ENCODE results near the gene POU2AF1.

Gene POU2AF1

DNA sequence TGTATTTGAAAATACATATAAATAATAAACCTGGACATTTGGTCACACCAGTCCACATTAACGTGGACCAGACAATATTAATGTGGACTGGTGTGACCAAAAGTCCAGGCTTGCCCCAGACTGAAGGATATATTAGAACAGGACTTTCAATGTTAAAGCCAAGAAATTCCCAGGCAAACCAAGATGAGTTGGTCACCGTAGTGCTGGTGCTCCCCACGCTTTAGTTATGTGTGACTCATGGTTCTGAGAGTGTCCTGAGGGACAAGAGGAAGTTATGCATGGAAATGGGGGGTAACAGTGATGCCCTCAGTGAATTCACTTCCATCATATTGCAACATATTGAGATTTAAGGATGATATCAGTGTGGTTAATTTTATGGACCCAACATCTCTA lies 31.4 kb downstream of the POU2AF1 start:
- Histone ChIP-seq H3K36me3 (ENCODE audit: control insufficient read depth in 1 of 2, insufficient read depth in 2 of 2, low read length in 2 of 2) (no peaks in the 10 kb centered on the region), H3K4me1 (ENCODE audit: control insufficient read depth in 1 of 2, insufficient read depth in 2 of 2, low read length in 2 of 2) (peaks cover 0 to 8% of the 10 kb centered on the region in 2 donors), H3K4me3 (ENCODE audit: low read depth in 1 of 2, low read length in 2 of 2) (no peak overlapping the region), H3K27me3 (ENCODE audit: control insufficient read depth in 1 of 2, insufficient read depth in 2 of 2, low read length in 2 of 2) (no peaks in the 10 kb centered on the region), H3K27ac (ENCODE audit: low read depth, low read length) (no peak overlapping the region), H3K9ac (ENCODE audit: low read depth in 1 of 2, low read length in 2 of 2) (no peak overlapping the region), H3K9me3 (ENCODE audit: control insufficient read depth in 1 of 2, low read length in 2 of 2) (no peaks in the 10 kb centered on the region)

DNA sequence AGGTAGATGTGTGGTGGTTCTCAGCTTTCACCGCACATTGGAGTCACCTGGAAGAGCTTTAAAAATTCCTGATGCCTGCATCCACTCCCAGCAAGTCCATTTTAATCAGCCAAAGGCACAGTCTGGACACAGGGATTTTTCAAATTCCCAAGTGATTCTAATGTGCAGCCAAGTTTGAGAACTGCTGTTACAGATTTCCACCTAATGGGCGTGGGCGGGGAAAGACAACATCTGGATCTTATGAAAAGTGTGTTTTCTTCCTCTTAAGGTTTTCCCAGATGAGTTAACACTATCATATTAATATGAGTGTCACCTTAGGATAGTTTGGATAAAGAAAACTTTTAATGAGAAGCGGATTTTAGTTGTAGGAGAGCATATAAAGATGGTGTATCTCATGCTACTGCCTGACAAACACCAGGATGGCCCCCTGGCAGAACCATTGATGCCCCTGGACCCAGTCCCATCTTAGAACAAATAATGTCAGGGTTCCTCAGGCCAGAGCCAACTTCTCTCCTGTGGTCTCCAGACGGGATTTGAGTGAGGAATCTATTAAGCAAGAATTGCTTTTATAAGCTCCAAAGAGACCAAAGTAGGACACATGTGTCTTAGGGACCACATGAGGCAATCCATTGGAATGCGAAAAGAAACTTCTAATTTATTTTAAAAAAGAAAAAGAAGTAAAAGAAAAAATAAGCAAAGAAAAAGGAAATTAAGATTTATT lies 31.9 kb downstream of the POU2AF1 start:
- Histone ChIP-seq H3K9ac (ENCODE audit: low read depth in 1 of 2, low read length in 2 of 2) (no peak overlapping the region), H3K4me3 (ENCODE audit: low read depth in 1 of 2, low read length in 2 of 2) (no peak overlapping the region), H3K4me1 (ENCODE audit: control insufficient read depth in 1 of 2, insufficient read depth in 2 of 2, low read length in 2 of 2) (peaks cover 0 to 8% of the 10 kb centered on the region in 2 donors), H3K27ac (ENCODE audit: low read depth, low read length) (no peak overlapping the region), H3K9me3 (ENCODE audit: control insufficient read depth in 1 of 2, low read length in 2 of 2) (no peaks in the 10 kb centered on the region), H3K27me3 (ENCODE audit: control insufficient read depth in 1 of 2, insufficient read depth in 2 of 2, low read length in 2 of 2) (no peaks in the 10 kb centered on the region), H3K36me3 (ENCODE audit: control insufficient read depth in 1 of 2, insufficient read depth in 2 of 2, low read length in 2 of 2) (no peaks in the 10 kb centered on the region)

DNA sequence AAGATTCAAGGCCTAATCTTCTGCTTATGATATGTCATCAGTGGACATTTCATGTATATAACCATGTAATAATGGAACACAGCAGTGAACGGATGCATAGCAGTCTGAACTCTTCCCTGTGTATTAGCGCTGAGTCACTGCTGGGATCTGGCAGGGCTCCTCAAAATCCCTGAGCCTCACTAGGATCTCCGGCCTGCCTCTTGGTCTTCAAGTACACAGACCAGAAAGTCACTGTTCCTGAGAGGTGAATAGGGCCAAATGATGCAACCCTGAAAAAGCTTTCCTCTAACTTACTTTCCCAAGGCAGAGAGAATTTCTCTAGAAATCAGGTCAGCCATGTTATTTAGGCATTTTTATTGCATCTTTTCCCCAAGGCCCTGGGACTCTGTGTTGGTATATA lies 35.0 kb downstream of the POU2AF1 start:
- H3K9me3 ChIP-seq (ENCODE audit: control insufficient read depth in 1 of 2, low read length in 2 of 2) = no peaks in the 10 kb centered on the region
- H3K36me3 ChIP-seq (ENCODE audit: control insufficient read depth in 1 of 2, insufficient read depth in 2 of 2, low read length in 2 of 2) = no peaks in the 10 kb centered on the region
- H3K4me1 ChIP-seq (ENCODE audit: control insufficient read depth in 1 of 2, insufficient read depth in 2 of 2, low read length in 2 of 2) = no peaks in the 10 kb centered on the region
- no peak overlapping the region for H3K27ac ChIP-seq (ENCODE audit: low read depth, low read length)
- H3K4me3 ChIP-seq (ENCODE audit: low read depth in 1 of 2, low read length in 2 of 2) = no peak overlapping the region
- H3K27me3 ChIP-seq (ENCODE audit: control insufficient read depth in 1 of 2, insufficient read depth in 2 of 2, low read length in 2 of 2) = no peaks in the 10 kb centered on the region
- H3K9ac ChIP-seq (ENCODE audit: low read depth in 1 of 2, low read length in 2 of 2) = no peak overlapping the region

- H3K9me3 ChIP-seq (ENCODE audit: control insufficient read depth in 1 of 2, low read length in 2 of 2) = no peaks in the 10 kb centered on the region
- no peaks in the 10 kb centered on the region for H3K4me1 ChIP-seq (ENCODE audit: control insufficient read depth in 1 of 2, insufficient read depth in 2 of 2, low read length in 2 of 2)
- no peaks in the 10 kb centered on the region for H3K27me3 ChIP-seq (ENCODE audit: control insufficient read depth in 1 of 2, insufficient read depth in 2 of 2, low read length in 2 of 2)
- H3K36me3 ChIP-seq (ENCODE audit: control insufficient read depth in 1 of 2, insufficient read depth in 2 of 2, low read length in 2 of 2) = no peaks in the 10 kb centered on the region
- H3K9ac ChIP-seq (ENCODE audit: low read depth in 1 of 2, low read length in 2 of 2) = no peak overlapping the region
- no peak overlapping the region for H3K27ac ChIP-seq (ENCODE audit: low read depth, low read length)
- no peak overlapping the region for H3K4me3 ChIP-seq (ENCODE audit: low read depth in 1 of 2, low read length in 2 of 2)
Measured at GRCh38 chr11:111342329-111342728, 36.7 kb downstream of the POU2AF1 start.

GRCh38 chr11:111339758-111340388 lies 39.2 kb downstream of the POU2AF1 start:
- Histone ChIP-seq H3K9me3 (ENCODE audit: control insufficient read depth in 1 of 2, low read length in 2 of 2) (no peaks in the 10 kb centered on the region), H3K4me3 (ENCODE audit: low read depth in 1 of 2, low read length in 2 of 2) (no peak overlapping the region), H3K27ac (ENCODE audit: low read depth, low read length) (no peak overlapping the region)

DNA sequence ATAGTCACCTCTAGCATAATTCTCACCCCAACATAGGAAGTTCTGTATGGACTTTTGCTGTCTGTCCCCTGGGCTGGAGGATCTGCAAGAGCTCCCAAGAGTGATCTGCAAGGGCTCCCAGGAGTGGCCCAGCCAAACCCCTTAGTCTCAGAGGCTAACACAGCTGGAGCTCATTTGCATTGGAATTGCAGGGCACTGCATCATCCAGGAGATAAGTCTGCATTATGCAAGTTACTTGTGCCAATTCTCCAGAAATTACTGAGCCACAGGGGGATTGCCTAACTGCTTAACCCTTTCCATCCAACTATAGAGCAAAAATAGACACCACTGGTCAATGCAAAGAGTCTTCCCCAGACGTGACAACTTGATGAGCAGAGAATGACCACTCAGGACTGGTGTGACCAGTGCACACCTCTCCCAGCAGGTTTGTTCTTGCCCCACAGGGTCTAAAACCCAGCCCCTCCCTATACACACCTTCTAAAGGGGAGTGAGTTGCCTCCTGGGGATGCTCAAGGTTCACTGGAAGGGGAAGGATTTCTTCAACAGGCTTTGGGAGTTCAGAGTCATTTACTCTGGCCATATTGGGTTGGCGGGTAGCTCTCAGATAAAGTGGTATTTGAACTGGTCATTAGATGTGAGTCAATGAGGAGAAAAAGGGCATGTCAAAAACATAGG lies 42.4 kb downstream of the POU2AF1 start:
- H3K4me1 ChIP-seq (ENCODE audit: control insufficient read depth in 1 of 2, insufficient read depth in 2 of 2, low read length in 2 of 2) = peaks cover 30 to 44% of the 10 kb centered on the region in 2 donors
- no peaks in the 10 kb centered on the region for H3K27me3 ChIP-seq (ENCODE audit: control insufficient read depth in 1 of 2, insufficient read depth in 2 of 2, low read length in 2 of 2)
- no peaks in the 10 kb centered on the region for H3K36me3 ChIP-seq (ENCODE audit: control insufficient read depth in 1 of 2, insufficient read depth in 2 of 2, low read length in 2 of 2)
- no peak overlapping the region for H3K27ac ChIP-seq (ENCODE audit: low read depth, low read length)
- H3K4me3 ChIP-seq (ENCODE audit: low read depth in 1 of 2, low read length in 2 of 2) = no peak overlapping the region
- H3K9me3 ChIP-seq (ENCODE audit: control insufficient read depth in 1 of 2, low read length in 2 of 2) = no peaks in the 10 kb centered on the region
- no peak overlapping the region for H3K9ac ChIP-seq (ENCODE audit: low read depth in 1 of 2, low read length in 2 of 2)

More at GRCh38 chr11:111339758-111340388, 39.2 kb downstream of the POU2AF1 start:
- no peaks in the 10 kb centered on the region for H3K36me3 ChIP-seq (ENCODE audit: control insufficient read depth in 1 of 2, insufficient read depth in 2 of 2, low read length in 2 of 2)
- H3K27me3 ChIP-seq (ENCODE audit: control insufficient read depth in 1 of 2, insufficient read depth in 2 of 2, low read length in 2 of 2) = no peaks in the 10 kb centered on the region
- H3K4me1 ChIP-seq (ENCODE audit: control insufficient read depth in 1 of 2, insufficient read depth in 2 of 2, low read length in 2 of 2) = peaks cover 21 to 22% of the 10 kb centered on the region in 2 donors
- H3K9ac ChIP-seq (ENCODE audit: low read depth in 1 of 2, low read length in 2 of 2) = no peak overlapping the region

DNA sequence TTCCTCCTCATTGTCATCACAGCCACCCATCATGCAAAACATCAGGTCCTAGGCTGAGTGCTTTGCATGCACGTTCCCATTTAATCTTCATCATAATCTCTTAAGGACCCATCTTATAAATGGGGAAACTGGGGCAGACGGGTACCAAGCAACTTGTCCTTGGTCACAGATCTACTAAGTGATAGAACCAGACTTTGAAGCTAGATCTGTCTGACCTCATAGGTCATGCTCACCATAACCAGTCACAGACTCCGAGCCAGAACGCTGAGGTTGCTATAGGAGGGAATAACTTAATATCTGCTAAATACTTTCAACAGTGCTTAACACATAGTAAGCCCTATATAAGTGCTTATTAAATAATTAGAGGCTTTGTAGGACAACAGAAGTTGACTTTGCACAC lies 43.0 kb downstream of the POU2AF1 start:
- no peaks in the 10 kb centered on the region for H3K36me3 ChIP-seq (ENCODE audit: control insufficient read depth in 1 of 2, insufficient read depth in 2 of 2, low read length in 2 of 2)
- no peak overlapping the region for H3K27ac ChIP-seq (ENCODE audit: low read depth, low read length)
- H3K27me3 ChIP-seq (ENCODE audit: control insufficient read depth in 1 of 2, insufficient read depth in 2 of 2, low read length in 2 of 2) = no peaks in the 10 kb centered on the region
- no peak overlapping the region for H3K4me3 ChIP-seq (ENCODE audit: low read depth in 1 of 2, low read length in 2 of 2)
- H3K4me1 ChIP-seq (ENCODE audit: control insufficient read depth in 1 of 2, insufficient read depth in 2 of 2, low read length in 2 of 2) = peaks cover 30 to 51% of the 10 kb centered on the region in 2 donors
- no peak overlapping the region for H3K9ac ChIP-seq (ENCODE audit: low read depth in 1 of 2, low read length in 2 of 2)
- no peaks in the 10 kb centered on the region for H3K9me3 ChIP-seq (ENCODE audit: control insufficient read depth in 1 of 2, low read length in 2 of 2)

- Histone ChIP-seq H3K27ac (ENCODE audit: low read depth, low read length) (no peak overlapping the region), H3K9ac (ENCODE audit: low read depth in 1 of 2, low read length in 2 of 2) (no peak overlapping the region), H3K27me3 (ENCODE audit: control insufficient read depth in 1 of 2, insufficient read depth in 2 of 2, low read length in 2 of 2) (no peaks in the 10 kb centered on the region), H3K4me1 (ENCODE audit: control insufficient read depth in 1 of 2, insufficient read depth in 2 of 2, low read length in 2 of 2) (peaks cover 30 to 56% of the 10 kb centered on the region in 2 donors), H3K4me3 (ENCODE audit: low read depth in 1 of 2, low read length in 2 of 2) (peak overlapping the region in 1 of 2 donors; percentile 2), H3K36me3 (ENCODE audit: control insufficient read depth in 1 of 2, insufficient read depth in 2 of 2, low read length in 2 of 2) (no peaks in the 10 kb centered on the region), H3K9me3 (ENCODE audit: control insufficient read depth in 1 of 2, low read length in 2 of 2) (no peaks in the 10 kb centered on the region)
Measured at GRCh38 chr11:111335549-111335948, 43.5 kb downstream of the POU2AF1 start.

- H3K4me1 ChIP-seq (ENCODE audit: control insufficient read depth in 1 of 2, insufficient read depth in 2 of 2, low read length in 2 of 2) = peaks cover 30 to 60% of the 10 kb centered on the region in 2 donors
Measured at GRCh38 chr11:111334532-111335502, 44.3 kb downstream of the POU2AF1 start.

More at GRCh38 chr11:111334532-111335502, 44.3 kb downstream of the POU2AF1 start:
- H3K27me3 ChIP-seq (ENCODE audit: control insufficient read depth in 1 of 2, insufficient read depth in 2 of 2, low read length in 2 of 2) = no peaks in the 10 kb centered on the region
- H3K27ac ChIP-seq (ENCODE audit: low read depth, low read length) = no peak overlapping the region
- H3K36me3 ChIP-seq (ENCODE audit: control insufficient read depth in 1 of 2, insufficient read depth in 2 of 2, low read length in 2 of 2) = no peaks in the 10 kb centered on the region
- H3K4me3 ChIP-seq (ENCODE audit: low read depth in 1 of 2, low read length in 2 of 2) = peak overlapping the region; percentile 2 to 25
- H3K9me3 ChIP-seq (ENCODE audit: control insufficient read depth in 1 of 2, low read length in 2 of 2) = no peaks in the 10 kb centered on the region
- H3K9ac ChIP-seq (ENCODE audit: low read depth in 1 of 2, low read length in 2 of 2) = no peak overlapping the region
